ENCODE data around the gene CHST7. TPM values are rescaled to one million over a fixed set of nuclear protein-coding genes. Genes with fewer than 3 reads are reported as not detected.

CHST7 gene
- total RNA-seq, 2 donors from 2014 or later = 7.0 to 9.9 TPM

GRCh38 chrX:46577221-46578005, 3.8 kb downstream of the CHST7 start:
- H3K9me3 ChIP-seq = no peaks in the 10 kb centered on the region
- TF ChIP-seq POLR2A (IDR thresholded peaks at IDR 0.05) (no peak), CTCF (IDR thresholded peaks at IDR 0.05) (no peak)
- DNase-seq (no peak), ATAC-seq (no peak)
- H3K36me3 ChIP-seq (replicated peaks in 1 of 2; ENCODE audit: insufficient read depth in 1 of 2, low read depth in 2 of 2) = no peaks in the 10 kb centered on the region
- WGBS, 2 donors = 80 to 86% methylated on average over 4 to 7 of the region's 7 CpGs
- intact Hi-C loops (cut with DNase I) = no loop called here
- H3K27ac ChIP-seq = no peak overlapping the region
- H3K27me3 ChIP-seq = no peaks in the 10 kb centered on the region
- no peak overlapping the region for H3K4me3 ChIP-seq
- peaks cover 13% of the 10 kb centered on the region for H3K4me1 ChIP-seq

GRCh38 chrX:46579250-46579649, 5.7 kb downstream of the CHST7 start:
- no peaks in the 10 kb centered on the region for H3K36me3 ChIP-seq (replicated peaks in 1 of 2; ENCODE audit: insufficient read depth in 1 of 2, low read depth in 2 of 2)
- intact Hi-C loops (cut with DNase I) = no loop called here
- DNase-seq (no peak), ATAC-seq (no peak)
- TF ChIP-seq CTCF (IDR thresholded peaks at IDR 0.05) (no peak), POLR2A (IDR thresholded peaks at IDR 0.05) (no peak)
- 91 to 100% methylated on average over 1 of the region's 1 CpG for WGBS, 2 donors
- no peaks in the 10 kb centered on the region for H3K9me3 ChIP-seq
- no peak overlapping the region for H3K4me3 ChIP-seq
- peaks cover 11% of the 10 kb centered on the region for H3K4me1 ChIP-seq
- no peaks in the 10 kb centered on the region for H3K27me3 ChIP-seq
- H3K27ac ChIP-seq = no peak overlapping the region

GRCh38 chrX:46580613-46581012, 7.0 kb downstream of the CHST7 start:
- TF ChIP-seq POLR2A (IDR thresholded peaks at IDR 0.05) (no peak), CTCF (IDR thresholded peaks at IDR 0.05) (no peak)
- H3K27me3 ChIP-seq = no peaks in the 10 kb centered on the region
- no peaks in the 10 kb centered on the region for H3K9me3 ChIP-seq
- DNase-seq = no peak
- H3K27ac ChIP-seq = no peak overlapping the region
- WGBS, 2 donors = 89 to 97% methylated on average over 3 to 4 of the region's 6 CpGs
- ATAC-seq = no peak
- H3K36me3 ChIP-seq (replicated peaks in 1 of 2; ENCODE audit: insufficient read depth in 1 of 2, low read depth in 2 of 2) = no peaks in the 10 kb centered on the region
- no peaks in the 10 kb centered on the region for H3K4me1 ChIP-seq
- H3K4me3 ChIP-seq = no peak overlapping the region
- intact Hi-C loops (cut with DNase I) = no loop called here

GRCh38 chrX:46582325-46582724, 8.8 kb downstream of the CHST7 start:
- ATAC-seq (no peak), DNase-seq (no peak)
- no peaks in the 10 kb centered on the region for H3K27me3 ChIP-seq
- WGBS, 2 donors = 71 to 72% methylated on average over 3 of the region's 3 CpGs
- no peak overlapping the region for H3K27ac ChIP-seq
- no peak for TF ChIP-seq CTCF (IDR thresholded peaks at IDR 0.05)
- no peak for TF ChIP-seq POLR2A (IDR thresholded peaks at IDR 0.05)
- intact Hi-C loops (cut with DNase I) = no loop called here
- no peaks in the 10 kb centered on the region for H3K9me3 ChIP-seq
- no peaks in the 10 kb centered on the region for H3K36me3 ChIP-seq (replicated peaks in 1 of 2; ENCODE audit: insufficient read depth in 1 of 2, low read depth in 2 of 2)
- H3K4me1 ChIP-seq = no peaks in the 10 kb centered on the region
- no peak overlapping the region for H3K4me3 ChIP-seq

- ATAC-seq (no peak), DNase-seq (peak in 1 of 4 donors; percentile 5)
- H3K9me3 ChIP-seq = no peaks in the 10 kb centered on the region
- H3K36me3 ChIP-seq (replicated peaks in 1 of 2; ENCODE audit: insufficient read depth in 1 of 2, low read depth in 2 of 2) = no peaks in the 10 kb centered on the region
- no peaks in the 10 kb centered on the region for H3K27me3 ChIP-seq
- H3K4me1 ChIP-seq = no peaks in the 10 kb centered on the region
- no peak overlapping the region for H3K4me3 ChIP-seq
- 30 to 63% methylated on average over 1 of the region's 1 CpG for WGBS, 2 donors
- H3K27ac ChIP-seq = peak overlapping the region in 1 of 4 donors; percentile 11
- TF ChIP-seq CTCF (IDR thresholded peaks at IDR 0.05) = no peak
- TF ChIP-seq POLR2A (IDR thresholded peaks at IDR 0.05) = no peak
- intact Hi-C loops (cut with DNase I) = no loop called here
Observed at GRCh38 chrX:46582966-46583365, 9.4 kb downstream of the CHST7 start.
